Activated naive CD4-positive, alpha-beta T cell treated with anti-CD3 and anti-CD28 coated beads, Interleukin-2, amount 50 U/mL, for 16 hours (primary cell): Measurements from ENCODE around the gene MYRFL.
"Not testable (repeated sequence)": the region's sequence is repeated elsewhere in the genome, so short reads cannot be mapped to it uniquely, and the experiment has no call there.

ENCODE experiments used
- DNase-seq: peaks from one replicate; pipeline ENCODE4 v3.0.0-alpha.2; 2020

Gene MYRFL

DNA sequence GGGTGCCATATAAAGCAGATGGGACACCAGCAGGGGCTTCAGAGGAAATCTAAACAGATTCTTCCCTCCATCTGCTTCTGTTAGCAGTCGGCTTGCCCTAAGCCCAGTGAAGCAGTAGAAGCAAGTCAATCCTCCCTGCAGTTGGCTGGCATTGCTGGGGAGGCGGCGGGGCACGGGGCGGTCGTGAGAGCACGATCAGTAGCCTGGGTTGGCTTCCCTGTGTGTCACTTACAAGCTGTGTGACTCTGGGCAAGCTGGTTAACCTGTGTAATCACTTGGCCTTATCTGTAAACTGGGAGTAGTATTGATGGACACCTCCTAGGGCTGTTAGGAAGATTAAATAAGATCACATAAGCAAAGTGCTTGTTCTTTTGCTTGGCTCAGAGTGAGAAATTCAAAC, 19.4 kb downstream of the MYRFL start:
- DNase-seq, result no peak

DNA sequence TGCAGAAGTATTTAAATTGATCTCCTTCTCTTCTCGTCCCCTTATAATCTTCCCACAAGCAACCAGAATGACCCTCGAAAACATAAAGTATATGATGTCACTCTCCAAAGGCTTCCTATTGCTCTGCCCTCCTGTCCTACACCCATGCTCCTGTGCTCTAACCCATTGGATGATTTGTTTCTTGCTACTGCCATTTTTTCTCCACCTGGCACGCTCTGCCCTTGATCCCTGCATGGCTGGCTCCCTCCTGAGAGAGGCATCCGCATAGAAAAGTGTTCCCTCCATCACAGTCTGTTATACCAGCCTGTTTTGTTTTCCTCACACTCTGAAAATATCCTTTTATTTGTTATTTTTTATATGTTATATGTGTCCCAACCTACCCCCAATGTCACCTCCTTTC, 19.8 kb downstream of the MYRFL start:
- DNase-seq, result no peak

DNA sequence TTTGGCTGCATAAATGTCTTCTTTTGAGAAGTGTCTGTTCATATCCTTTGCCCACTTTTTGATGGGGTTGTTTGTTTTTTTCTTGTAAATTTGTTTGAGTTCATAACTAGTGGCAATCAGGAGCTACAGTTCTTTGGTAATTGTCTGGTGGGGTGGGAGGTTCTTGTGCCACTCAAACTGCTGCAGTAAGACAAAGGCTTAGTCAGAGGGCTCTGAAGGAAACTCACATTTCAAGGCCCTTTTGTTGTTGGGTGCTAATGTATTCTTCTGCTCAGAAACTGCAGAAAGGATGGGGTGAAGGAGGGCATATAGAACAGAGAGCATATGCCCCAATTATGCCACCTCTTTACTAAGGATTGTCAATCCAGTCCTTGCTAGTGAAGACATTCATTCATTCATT, 21.9 kb downstream of the MYRFL start:
- no peak for DNase-seq

DNA sequence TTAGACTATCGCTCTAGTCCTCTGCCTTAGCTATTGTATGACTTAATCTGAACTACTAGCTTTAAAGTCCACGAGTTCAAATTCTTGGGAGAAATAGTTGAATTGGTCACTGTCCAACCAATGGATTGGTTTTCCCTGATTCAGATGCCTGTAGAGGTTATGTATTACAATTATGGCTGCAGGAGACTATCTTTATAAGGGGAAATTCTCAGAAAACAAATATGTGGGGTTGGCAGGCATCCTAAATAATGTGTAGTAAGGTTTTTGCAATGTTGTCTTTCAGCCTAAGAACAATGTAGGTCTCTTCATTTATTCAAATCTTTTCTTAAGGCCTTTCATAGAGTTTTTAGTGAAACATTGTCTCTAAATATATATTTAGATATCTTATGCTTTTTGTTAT, 26.9 kb downstream of the MYRFL start:
- no peak for DNase-seq

DNA sequence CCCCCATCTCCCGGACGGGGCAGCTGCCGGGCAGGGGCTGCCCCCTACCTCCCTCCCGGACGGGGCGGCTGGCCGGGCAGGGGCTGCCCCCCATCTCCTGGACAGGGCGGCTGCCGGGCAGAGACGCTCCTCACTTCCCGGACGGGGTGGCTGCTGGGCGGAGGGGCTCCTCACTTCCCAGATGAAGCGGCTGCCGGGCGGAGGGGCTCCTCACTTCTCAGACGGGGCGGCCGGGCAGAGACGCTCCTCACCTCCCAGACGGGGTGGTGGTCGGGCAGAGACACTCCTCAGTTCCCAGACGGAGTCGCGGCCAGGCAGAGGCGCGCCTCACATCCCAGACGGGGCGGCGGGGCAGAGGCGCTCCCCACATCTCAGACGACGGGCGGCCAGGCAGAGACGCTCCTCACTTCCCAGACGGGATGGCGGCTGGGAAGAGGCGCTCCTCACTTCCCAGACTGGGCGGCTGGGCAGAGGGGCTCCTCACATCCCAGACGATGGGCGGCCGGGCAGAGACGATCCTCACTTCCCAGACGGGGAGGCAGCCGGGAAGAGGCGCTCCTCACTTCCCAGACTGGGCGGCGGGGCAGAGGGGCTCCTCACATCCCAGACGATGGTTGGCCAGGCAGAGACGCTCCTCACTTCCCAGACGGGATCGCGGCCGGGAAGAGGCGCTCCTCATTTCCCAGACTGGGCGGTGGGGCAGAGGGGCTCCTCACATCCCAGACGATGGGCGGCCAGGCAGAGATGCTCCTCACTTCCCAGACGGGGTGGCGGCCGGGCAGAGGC, 28.3 kb downstream of the MYRFL start:
- DNase-seq, result not testable (repeated sequence)

DNA sequence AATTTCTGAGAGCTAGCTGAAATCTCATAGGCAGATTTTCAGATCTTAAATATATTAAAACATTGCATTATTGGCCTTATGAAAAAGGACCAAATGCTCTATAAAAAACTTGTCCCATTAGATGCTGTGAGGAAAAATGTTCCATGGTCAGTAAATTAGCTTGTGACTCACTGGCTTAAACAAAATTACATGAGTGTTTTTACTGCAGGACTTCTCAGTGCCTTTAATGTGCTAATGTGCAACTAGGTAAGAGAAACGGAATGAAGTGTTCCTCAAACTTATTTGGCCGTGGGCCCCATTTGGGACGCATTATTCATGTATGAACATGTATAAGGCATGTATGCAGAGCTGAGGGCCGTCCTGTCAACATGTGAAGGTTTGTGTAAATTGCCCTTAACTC, 41.7 kb downstream of the MYRFL start:
- no peak for DNase-seq

DNA sequence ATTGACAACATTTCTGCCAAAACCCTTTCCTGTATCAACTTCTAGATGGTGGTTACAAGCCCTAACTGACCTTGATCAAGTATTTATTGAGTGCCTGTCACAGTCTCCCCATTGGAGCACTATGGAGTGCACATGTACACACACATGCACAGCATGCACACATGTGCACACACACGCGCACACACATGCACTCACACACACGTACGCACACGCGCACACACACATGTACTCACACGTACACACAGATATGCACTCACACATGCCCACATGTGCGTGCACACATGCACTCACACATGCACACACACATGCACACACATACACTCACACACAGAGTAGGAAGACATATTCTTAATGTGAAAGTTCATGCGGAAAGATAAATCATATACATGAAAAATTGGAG, 43.7 kb downstream of the MYRFL start:
- DNase-seq, result no peak

DNA sequence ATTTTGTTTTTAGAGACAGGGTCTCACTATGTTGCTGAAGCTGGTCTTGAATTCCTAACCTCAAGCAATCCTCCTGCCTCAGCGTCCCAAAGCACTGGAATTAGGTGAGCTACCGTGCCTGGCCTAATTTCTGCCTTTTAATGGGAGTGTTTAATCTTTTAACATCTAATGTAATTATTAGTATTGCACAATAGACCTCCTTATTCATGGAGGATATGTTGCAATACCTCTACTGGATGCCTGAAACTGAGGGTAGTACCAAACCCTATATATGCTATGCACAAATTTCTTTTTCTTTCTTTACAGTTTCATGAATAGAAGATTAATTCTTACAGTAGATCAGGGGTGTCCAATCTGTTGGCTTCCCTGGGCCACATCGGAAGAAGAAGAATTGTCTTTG, 47.8 kb downstream of the MYRFL start:
- DNase-seq, result no peak

DNA sequence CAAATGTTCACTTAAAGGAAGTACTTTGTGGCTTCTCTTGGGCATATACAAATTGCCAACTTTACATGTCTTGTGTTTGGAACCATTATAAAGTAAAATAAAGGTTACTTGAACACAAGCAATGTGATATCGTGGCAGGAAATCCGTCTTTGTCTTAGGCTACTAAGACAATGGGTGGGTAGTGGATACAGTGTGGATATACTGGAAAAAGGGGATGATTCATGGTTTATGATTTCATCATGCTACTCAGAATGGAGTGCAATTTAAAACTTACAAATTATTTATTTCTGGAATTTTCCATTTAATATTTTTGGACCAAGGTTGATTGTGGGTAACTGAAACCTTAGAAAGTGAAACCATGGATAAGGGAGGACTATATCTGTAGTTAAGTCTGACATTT, 48.4 kb downstream of the MYRFL start:
- DNase-seq, result no peak

DNA sequence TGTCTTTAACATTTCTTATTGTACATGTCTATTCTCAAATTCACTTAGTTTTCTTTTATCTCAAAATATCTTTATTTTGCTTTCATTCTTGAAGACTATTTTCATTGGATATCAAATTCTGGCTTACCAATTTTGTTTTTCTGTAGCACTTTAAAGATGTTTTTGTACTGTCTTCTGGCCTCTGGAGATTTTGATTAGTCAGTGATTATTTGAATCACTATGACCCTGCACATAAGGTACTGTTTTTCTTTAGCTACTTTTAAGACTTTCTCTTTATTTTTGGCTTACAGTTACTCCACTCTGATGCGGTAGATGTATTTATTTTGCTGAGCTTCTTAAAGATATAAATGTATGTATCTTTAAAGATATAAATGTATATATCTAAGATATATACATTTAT, 49.6 kb downstream of the MYRFL start:
- no peak for DNase-seq

DNA sequence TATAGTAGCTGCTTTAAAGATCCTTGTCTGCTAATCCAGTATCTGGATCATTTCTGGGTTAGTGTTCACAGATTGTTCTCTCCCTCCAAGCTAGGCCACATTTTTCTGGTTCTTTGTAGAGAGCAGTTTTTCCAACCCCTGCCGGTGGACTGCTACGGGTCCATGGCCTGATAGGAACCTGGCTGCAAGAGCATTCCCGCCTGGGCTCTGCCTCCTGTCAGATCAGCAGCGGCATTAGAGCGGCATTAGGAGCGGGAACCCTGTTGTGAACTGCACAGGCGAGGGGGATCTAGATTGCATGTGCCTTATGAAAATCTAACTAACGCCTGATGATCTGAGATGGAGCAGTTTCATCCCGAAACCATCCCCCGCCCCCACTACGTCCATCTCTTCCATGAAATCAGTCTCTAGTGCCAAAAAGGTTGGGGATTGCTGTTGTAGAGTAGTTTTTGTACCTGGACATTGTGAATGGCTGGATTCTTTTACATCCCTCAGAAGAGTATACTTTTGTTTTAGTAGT, 50.4 kb downstream of the MYRFL start:
- no peak for DNase-seq

DNA sequence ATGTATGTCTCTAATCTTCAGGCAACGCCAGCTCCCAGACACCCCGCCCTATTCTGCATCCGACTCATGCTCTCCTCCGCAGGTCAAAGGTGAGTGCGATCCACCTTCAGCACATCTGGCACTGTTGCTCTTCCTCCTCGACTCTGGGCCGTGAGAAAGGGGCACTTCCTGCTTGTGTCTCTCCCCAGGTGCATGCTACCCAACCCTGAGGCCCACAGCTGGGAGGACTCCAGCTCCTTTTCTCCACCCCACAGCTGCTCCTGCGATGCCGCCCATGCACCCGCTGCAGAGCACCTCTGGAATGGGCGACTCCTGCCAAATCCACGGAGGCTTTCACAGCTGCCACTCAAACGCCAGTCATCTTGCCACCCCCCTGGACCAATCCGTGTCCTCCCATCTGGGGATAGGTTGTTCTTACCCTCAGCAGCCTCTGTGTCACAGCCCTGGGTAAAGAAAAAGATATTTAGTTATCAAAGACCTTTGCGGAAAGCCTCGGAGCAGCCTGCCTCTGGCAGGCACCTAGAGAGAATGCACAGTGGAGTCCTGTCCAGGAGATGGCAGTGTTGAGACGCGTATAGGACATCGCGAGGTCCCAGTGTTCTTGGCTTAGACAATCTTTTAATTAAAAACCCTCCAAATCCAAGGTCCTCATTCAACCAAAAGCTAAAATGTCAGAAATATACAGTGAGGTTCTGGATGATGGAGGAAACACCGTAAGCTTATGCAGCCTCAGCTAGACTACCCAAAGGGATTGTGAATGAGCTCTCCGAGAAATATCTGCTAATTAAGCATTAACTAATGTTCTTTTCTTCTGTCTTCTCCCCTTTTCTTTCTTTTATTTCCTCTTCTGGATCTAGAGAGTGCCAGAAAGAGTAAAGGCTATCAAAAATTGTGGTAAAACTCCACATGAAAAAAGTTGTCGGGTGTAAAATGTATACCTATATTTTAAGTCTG, 54.3 kb downstream of the MYRFL start:
- DNase-seq, result peak; percentile 62

DNA sequence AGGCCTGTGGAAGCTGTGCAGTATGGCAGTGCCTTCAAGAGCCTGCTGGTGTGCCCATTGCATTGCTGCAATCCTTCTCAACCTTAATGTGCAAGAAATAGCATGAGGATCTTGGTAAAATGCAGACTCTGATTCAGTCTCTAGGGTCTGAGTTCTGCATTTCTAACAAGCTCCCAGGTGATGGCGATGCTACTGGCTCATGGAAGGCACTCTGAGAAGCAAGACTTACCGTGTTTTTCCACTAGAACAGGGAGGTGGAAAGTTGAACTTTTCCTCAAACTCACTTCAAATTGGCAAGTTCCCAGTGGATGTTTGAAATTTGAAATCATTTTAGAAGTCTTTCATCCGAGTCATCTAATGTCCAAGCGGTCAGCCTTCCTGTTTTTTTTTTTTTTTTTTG, 55.5 kb downstream of the MYRFL start:
- no peak for DNase-seq

DNA sequence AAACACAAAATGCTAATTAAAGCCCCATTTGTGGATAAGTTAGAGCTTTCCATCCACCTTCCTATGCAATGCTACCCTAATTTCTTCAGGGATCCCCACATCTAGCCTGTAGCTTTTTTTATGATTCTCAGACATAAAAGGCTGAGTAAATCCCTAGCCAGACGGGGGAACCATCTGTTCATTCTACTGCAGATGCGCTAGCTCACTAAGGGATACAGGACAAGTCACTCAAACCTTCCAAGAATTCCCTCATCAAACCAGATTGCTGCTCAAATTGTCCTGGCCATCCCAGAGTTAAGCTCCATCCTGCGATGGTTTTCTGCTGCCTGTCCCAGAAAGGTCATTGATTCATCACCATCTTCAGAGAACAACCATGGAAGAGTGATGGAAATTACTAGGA, 56.7 kb downstream of the MYRFL start:
- DNase-seq, result no peak

DNA sequence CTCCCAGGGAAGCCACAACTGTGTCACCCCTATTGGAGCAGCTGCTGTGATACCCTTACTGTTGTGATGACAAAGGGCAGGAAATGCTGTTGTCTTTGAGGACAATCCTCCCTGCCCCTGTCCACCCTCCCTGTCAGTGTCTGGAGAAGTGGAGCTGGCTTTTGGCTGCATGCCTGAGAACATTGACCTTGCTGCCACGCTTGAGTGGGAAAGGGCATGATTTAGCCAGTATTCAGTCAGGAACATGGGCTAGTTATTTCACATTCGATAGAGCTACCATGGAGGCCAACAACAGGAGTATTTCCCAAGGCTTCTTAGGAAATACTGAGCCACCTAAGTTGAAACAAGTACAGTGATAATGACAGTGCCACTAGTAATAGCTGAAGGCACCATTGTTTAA, 59.4 kb downstream of the MYRFL start:
- no peak for DNase-seq

DNA sequence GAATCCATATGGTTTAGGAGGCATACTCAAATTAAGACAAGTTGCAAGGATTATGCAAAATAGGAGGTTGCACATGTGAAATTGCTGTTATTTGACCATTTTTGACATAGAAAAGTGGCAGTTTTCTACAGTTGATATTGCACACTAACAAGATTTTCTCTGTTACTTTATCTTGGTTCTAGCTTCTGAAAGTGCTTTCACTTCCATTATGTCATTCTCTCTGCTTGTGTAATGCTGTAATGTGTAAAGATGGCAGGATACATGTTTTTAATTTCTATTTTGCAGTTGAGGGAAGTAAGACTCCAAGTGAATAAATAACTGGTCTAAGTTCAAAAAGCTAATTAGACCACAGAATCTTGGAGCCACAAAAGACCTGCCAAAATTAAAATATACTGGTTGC, 60.6 kb downstream of the MYRFL start:
- no peak for DNase-seq

DNA sequence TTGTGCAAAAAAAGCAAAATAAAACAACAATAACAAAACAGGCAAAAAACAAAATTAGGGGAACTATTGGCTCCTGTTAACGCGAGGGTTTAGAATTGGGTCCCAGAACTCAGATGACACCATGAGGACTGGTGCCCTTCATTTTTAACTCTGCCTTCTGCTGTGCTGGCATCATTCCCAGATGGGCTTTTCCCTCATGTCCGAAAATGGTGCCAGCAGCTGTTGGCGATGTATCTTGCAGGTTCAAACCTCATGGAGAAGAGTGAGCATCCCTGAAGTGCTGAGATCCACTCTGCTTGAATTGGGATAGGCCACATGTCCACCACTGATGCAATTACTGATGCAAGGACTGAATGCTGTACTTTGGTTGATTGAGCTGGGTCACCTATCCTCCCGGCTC, 61.1 kb downstream of the MYRFL start:
- no peak for DNase-seq

DNA sequence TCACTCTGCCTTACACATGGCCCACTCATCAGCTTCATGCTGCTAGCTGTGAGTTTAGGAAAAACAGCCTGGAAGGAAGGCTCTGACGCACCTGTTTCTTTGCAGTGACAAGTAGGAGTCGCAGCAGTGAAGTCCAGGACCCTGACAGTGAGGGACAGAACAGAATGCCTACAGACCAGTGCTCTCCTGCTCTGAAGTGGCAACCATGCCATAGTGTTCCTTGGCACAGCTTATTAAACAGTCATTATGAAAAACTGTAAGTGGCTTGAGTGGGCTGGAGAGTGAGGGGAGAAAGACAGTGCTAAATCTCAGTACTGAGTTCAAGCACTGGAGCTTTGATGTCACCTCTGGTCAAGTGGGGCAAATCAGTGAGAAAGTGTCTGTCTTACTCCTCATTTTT, 61.7 kb downstream of the MYRFL start:
- DNase-seq, result no peak

DNA sequence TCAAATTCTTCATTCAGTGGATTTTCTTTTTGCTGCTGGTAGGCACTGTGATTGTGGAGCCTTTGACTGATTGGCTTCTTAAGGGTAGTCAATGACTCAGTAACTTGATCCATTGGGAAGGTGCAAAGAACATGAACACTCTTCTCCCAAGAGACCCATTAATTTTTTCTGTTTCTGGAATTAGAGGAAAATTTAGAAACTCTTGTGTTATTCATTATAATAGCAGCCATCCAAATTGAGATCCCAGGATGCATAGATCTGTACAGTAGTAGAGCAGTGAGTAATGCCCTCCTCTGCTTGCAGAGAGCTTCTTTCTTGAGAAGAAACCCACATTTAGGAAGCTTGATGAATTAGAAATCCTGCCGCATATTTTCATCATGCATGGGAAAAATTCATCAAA, 63.9 kb downstream of the MYRFL start:
- DNase-seq, result no peak

DNA sequence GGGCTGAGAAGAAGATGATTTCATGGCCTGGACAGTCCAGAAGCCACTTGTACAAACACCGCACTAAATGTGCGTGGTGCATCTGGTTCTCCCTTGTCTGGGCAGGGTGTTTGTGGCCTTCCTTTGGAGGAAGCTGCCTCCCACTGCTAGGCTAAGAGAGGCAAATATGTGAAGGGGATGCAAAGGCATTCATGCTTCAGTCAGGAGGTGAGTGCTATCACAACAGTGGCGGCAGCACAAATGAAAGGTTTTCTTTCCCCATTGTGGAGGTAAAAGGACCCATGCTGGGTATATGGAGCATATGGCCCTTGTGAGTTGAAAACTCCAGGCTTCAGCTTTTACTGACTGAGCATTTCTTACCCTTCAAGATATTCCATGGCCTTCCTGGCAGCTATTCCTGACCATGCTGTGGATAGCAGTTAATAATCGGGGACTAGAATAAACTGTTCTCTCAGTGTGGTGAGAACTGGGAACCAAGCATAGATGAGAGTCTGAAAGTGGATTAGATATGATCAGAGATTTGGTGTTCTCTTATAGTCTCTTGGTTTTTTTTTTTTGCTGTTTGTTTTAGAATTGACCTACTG, 69.9 kb downstream of the MYRFL start:
- no peak for DNase-seq

DNA sequence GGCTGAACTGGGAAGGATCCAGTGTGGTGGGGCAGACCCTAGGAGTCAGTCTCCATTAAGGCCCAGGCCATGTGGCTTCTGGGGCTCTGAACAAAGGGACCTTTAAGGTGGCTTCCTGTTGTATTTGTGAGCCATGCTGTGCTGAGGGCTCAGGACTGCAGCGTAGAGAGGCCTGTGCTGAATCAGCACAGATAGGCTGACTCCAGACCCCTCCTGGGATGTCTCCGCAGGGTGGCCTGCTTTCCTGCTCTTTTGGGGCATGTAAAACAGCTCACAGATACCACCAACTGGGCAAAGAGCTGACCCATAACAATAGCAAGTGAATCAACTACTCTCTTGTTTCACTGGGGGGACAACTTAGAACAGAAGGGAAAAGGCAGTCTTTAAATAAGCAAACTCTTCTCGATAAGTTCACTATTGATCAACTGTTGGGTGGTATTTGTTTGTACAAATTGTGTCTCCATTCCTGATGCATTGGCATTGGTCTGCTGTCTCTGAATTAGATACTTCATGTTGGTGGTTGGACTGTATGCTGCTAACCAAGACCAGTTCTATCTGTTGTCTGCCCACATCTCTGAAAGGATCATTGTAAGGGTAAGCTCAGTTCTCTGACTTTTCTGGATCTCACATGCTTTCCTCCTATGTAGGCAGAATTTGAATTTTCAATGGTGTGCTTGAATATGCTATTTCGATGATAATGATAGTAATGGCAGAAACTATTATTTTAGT, 71.8 kb downstream of the MYRFL start:
- DNase-seq, result no peak

DNA sequence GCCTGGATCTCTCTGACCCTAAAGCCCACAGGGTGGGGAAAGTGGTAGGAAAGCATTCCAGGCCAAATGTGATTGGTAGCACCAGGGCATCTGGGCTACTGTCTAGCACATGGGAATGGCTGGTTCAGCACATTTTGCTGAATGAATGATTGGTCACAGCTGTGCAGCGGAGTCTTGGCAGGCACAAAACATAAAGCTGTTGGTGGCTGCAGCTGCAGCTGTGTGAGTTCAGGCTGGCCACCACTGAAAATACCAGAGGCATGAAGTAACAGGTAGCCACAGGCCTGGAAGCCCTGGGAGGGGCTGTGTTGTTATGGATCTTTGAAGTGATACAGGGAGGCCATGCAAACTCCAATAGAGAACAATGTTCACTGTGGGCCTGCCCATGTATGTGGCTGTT, 72.7 kb downstream of the MYRFL start:
- no peak for DNase-seq

DNA sequence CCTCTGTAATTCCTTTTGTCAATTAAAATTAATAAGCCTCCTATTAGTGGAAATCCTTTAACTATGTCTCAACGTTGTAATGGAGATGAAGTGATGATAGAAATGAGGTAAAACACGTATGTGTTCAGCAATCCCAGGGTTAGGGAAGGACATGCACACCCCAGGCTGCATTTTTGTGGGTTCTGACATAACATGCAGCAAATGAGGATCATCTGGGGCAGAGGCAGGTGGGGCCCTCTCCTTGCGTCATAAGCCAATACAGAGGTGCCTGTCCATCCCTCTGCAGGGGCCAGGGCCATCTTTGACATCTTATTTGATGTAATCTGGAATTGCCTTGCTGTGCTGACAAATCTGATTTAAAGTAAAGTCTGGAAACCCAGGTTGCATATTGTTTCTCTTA, 73.2 kb downstream of the MYRFL start:
- no peak for DNase-seq
